ENCODE data around the gene EN1. TPM values are rescaled to one million over a fixed set of nuclear protein-coding genes. Genes with fewer than 3 reads are reported as not detected.

The EN1 gene
- total and polyA plus RNA-seq, 2 donors (not counting 3 experiments of a cell fraction or from before 2014, with no cell fraction given) = not detected

GRCh38 chr2:118835746-118836410 lies 11.6 kb downstream of the EN1 start:
- no peak for FAIRE-seq
- CTCF ChIA-PET = no interaction called here
- peaks cover 82 to 91% of the 10 kb centered on the region in 2 experiments for H3K27me3 ChIP-seq (ENCODE audit: control insufficient read depth in 2 of 2, insufficient read depth in 2 of 2, low read length in 2 of 2)

GRCh38 chr2:118834901-118835745 lies 12.3 kb downstream of the EN1 start:
- no peaks in the 10 kb centered on the region for H3K36me3 ChIP-seq (ENCODE audit: control insufficient read depth in 2 of 2, extremely low read depth in 1 of 2, insufficient read depth in 2 of 2, low read length in 2 of 2)
- H2AFZ ChIP-seq (ENCODE audit: low read depth, low read length) = no peak overlapping the region
- DNase-seq (ENCODE audit: low read depth, low spot score) (no peak), FAIRE-seq (no peak)
- H3K4me3 ChIP-seq (replicated peaks in 1 of 3; ENCODE audit: insufficient read depth in 1 of 3, low read depth in 1 of 3, low read length in 3 of 3) = no peak overlapping the region
- CTCF ChIA-PET = no interaction called here
- TF ChIP-seq EZH2 (IDR thresholded peaks at IDR 0.05; ENCODE audit: borderline replicate concordance, low read depth, low read length, severe bottlenecking) (peak; percentile 70), FOS (IDR thresholded peaks at IDR 0.05; ENCODE audit: borderline replicate concordance, insufficient read depth, low read length) (no peak), POLR2AphosphoS5 (IDR thresholded peaks at IDR 0.05; ENCODE audit: insufficient read depth, low read depth, low read length) (no peak), POLR2A (IDR thresholded peaks at IDR 0.05; ENCODE audit: low read depth, low read length) (no peak), JUN (IDR thresholded peaks at IDR 0.05; ENCODE audit: borderline replicate concordance, insufficient read depth, insufficient read length, low read depth) (no peak), CTCF (IDR thresholded peaks at IDR 0.05; ENCODE audit: extremely low read depth in 1 of 2, insufficient read depth in 1 of 2, low read depth in 1 of 2, low read length in 2 of 2) (no peak)
- no peaks in the 10 kb centered on the region for H3K9me3 ChIP-seq (replicated peaks; ENCODE audit: control insufficient read depth, insufficient read depth, low read length)
- H3K27me3 ChIP-seq (ENCODE audit: control insufficient read depth in 2 of 2, insufficient read depth in 2 of 2, low read length in 2 of 2) = peaks cover 74 to 83% of the 10 kb centered on the region in 2 experiments
- H3K4me2 ChIP-seq (ENCODE audit: insufficient read depth, low read length) = no peak overlapping the region
- no TSS peak for BruUV-seq (replicated peaks)
- H3K27ac ChIP-seq (ENCODE audit: insufficient read depth, low read depth, low read length) = no peak overlapping the region
- H4K20me1 ChIP-seq (replicated peaks; ENCODE audit: control insufficient read depth, extremely low read depth, insufficient read depth, low read length) = no peaks in the 10 kb centered on the region
- no peaks in the 10 kb centered on the region for H3K4me1 ChIP-seq (ENCODE audit: control insufficient read depth, extremely low read depth, insufficient read depth, low read length)
- H3K9ac ChIP-seq (replicated peaks; ENCODE audit: extremely low read depth, insufficient read depth, low read length) = no peak overlapping the region
- H3K79me2 ChIP-seq (ENCODE audit: control insufficient read depth, insufficient read depth, low read length) = no peaks in the 10 kb centered on the region
- dilution Hi-C loops (cut with MboI; ENCODE audit: extremely low pct_ligation_motif_present, low sequenced_read_pairs) (no loop called here), intact Hi-C loops (cut with micrococcal nuclease) (no loop called here)
- POLR2A ChIA-PET = no interaction called here
- H3K9me1 ChIP-seq (replicated peaks; ENCODE audit: control insufficient read depth, extremely low read depth, insufficient read depth, low read length) = no peaks in the 10 kb centered on the region

More at GRCh38 chr2:118835746-118836410, 11.6 kb downstream of the EN1 start:
- no TSS peak for BruUV-seq (replicated peaks)
- Histone ChIP-seq H3K79me2 (ENCODE audit: control insufficient read depth, insufficient read depth, low read length) (no peaks in the 10 kb centered on the region), H4K20me1 (replicated peaks; ENCODE audit: control insufficient read depth, extremely low read depth, insufficient read depth, low read length) (no peaks in the 10 kb centered on the region), H3K9me1 (replicated peaks; ENCODE audit: control insufficient read depth, extremely low read depth, insufficient read depth, low read length) (no peaks in the 10 kb centered on the region), H2AFZ (ENCODE audit: low read depth, low read length) (no peak overlapping the region), H3K4me2 (ENCODE audit: insufficient read depth, low read length) (no peak overlapping the region), H3K4me1 (ENCODE audit: control insufficient read depth, extremely low read depth, insufficient read depth, low read length) (no peaks in the 10 kb centered on the region), H3K4me3 (replicated peaks in 1 of 3; ENCODE audit: insufficient read depth in 1 of 3, low read depth in 1 of 3, low read length in 3 of 3) (no peak overlapping the region), H3K9me3 (replicated peaks; ENCODE audit: control insufficient read depth, insufficient read depth, low read length) (no peaks in the 10 kb centered on the region), H3K36me3 (ENCODE audit: control insufficient read depth in 2 of 2, extremely low read depth in 1 of 2, insufficient read depth in 2 of 2, low read length in 2 of 2) (no peaks in the 10 kb centered on the region), H3K27ac (ENCODE audit: insufficient read depth, low read depth, low read length) (no peak overlapping the region), H3K9ac (replicated peaks; ENCODE audit: extremely low read depth, insufficient read depth, low read length) (no peak overlapping the region)
- dilution Hi-C loops (cut with MboI; ENCODE audit: extremely low pct_ligation_motif_present, low sequenced_read_pairs) = no loop called here
- TF ChIP-seq EZH2 (IDR thresholded peaks at IDR 0.05; ENCODE audit: borderline replicate concordance, low read depth, low read length, severe bottlenecking) (peak; percentile 61), MYC (IDR thresholded peaks at IDR 0.05; ENCODE audit: low read depth, low read length) (no peak), JUN (IDR thresholded peaks at IDR 0.05; ENCODE audit: borderline replicate concordance, insufficient read depth, insufficient read length, low read depth) (no peak)
- intact Hi-C loops (cut with micrococcal nuclease) = no loop called here
- no peak for DNase-seq (ENCODE audit: low read depth, low spot score)
- POLR2A ChIA-PET = no interaction called here

Measured in endothelial cell of umbilical vein (primary cell).